ENCODE data around the gene CHRDL1. TPM values are rescaled to one million over a fixed set of nuclear protein-coding genes. Genes with fewer than 3 reads are reported as not detected.

Gene CHRDL1
- polyA plus RNA-seq, 3 donors: not detected

- H3K27me3 Mint-ChIP-seq (ENCODE audit: low read depth in 3 of 3): peaks cover 0 to 2% (median 0%) of the 10 kb centered on the region in 3 donors
- TF ChIP-seq CTCF (IDR thresholded peaks at IDR 0.05): no peak
- WGBS (ENCODE audit: insufficient coverage): no CpG with 5 or more reads among the region's 1 CpG
These were observed 35.8 kb downstream of the CHRDL1 start for GRCh38 chrX:110759785-110760184.

GRCh38 chrX:110758781-110759422, 36.7 kb downstream of the CHRDL1 start:
- H3K9me3 Mint-ChIP-seq: peaks cover 0 to 12% (median 4%) of the 10 kb centered on the region in 7 donors
- intact Hi-C loops (cut with micrococcal nuclease): no loop called here
- no peak for TF ChIP-seq CTCF (IDR thresholded peaks at IDR 0.05)
- no peak overlapping the region for H3K27ac Mint-ChIP-seq
- Histone ChIP-seq H3K4me2 (replicated peaks; ENCODE audit: extremely low read depth, low read length, poor library complexity, severe bottlenecking) (no peak overlapping the region), H4K20me1 (ENCODE audit: insufficient read depth, low read length) (no peaks in the 10 kb centered on the region), H3K4me1 (ENCODE audit: control insufficient read depth in 1 of 2, insufficient read depth in 2 of 2, low read length in 2 of 2) (no peaks in the 10 kb centered on the region), H3K27me3 (ENCODE audit: control insufficient read depth in 2 of 2, insufficient read depth in 2 of 2, low read length in 2 of 2) (no peaks in the 10 kb centered on the region), H3K9me3 (replicated peaks in 1 of 2; ENCODE audit: control insufficient read depth in 1 of 2, insufficient read depth in 1 of 2, low read length in 2 of 2) (no peaks in the 10 kb centered on the region), H3K9ac (ENCODE audit: insufficient read depth, low read length, poor library complexity, severe bottlenecking) (no peak overlapping the region), H2AFZ (ENCODE audit: insufficient read depth, low read depth, low read length, poor library complexity, severe bottlenecking) (no peak overlapping the region), H3K79me2 (ENCODE audit: insufficient read depth, low read length) (no peaks in the 10 kb centered on the region), H3K4me3 (replicated peaks in 1 of 3; ENCODE audit: low read depth in 2 of 3, low read length in 3 of 3) (no peak overlapping the region), H3K27ac (ENCODE audit: low read depth in 1 of 2, low read length in 2 of 2) (no peak overlapping the region), H3K36me3 (replicated peaks in 1 of 2; ENCODE audit: control insufficient read depth in 1 of 2, insufficient read depth in 2 of 2, low read length in 2 of 2) (no peaks in the 10 kb centered on the region)
- H3K4me3 Mint-ChIP-seq: no peak overlapping the region
- H3K27me3 Mint-ChIP-seq (ENCODE audit: low read depth in 3 of 3): peaks cover 0 to 2% (median 0%) of the 10 kb centered on the region in 3 donors
- no peaks in the 10 kb centered on the region for H3K4me1 Mint-ChIP-seq
- DNase-seq: no peak
- WGBS (ENCODE audit: insufficient coverage): no CpG with 5 or more reads among the region's 7 CpGs
- no peaks in the 10 kb centered on the region for H3K36me3 Mint-ChIP-seq

More at GRCh38 chrX:110759785-110760184, 35.8 kb downstream of the CHRDL1 start:
- Mint-ChIP-seq H3K4me1 (no peaks in the 10 kb centered on the region), H3K9me3 (peaks cover 3 to 21% (median 9%) of the 10 kb centered on the region in 7 donors), H3K36me3 (no peaks in the 10 kb centered on the region), H3K27ac (no peak overlapping the region), H3K4me3 (no peak overlapping the region)
- Histone ChIP-seq H3K27me3 (ENCODE audit: control insufficient read depth in 2 of 2, insufficient read depth in 2 of 2, low read length in 2 of 2) (no peaks in the 10 kb centered on the region), H3K4me2 (replicated peaks; ENCODE audit: extremely low read depth, low read length, poor library complexity, severe bottlenecking) (no peak overlapping the region), H3K9ac (ENCODE audit: insufficient read depth, low read length, poor library complexity, severe bottlenecking) (no peak overlapping the region), H2AFZ (ENCODE audit: insufficient read depth, low read depth, low read length, poor library complexity, severe bottlenecking) (no peak overlapping the region), H3K79me2 (ENCODE audit: insufficient read depth, low read length) (no peaks in the 10 kb centered on the region), H3K9me3 (replicated peaks in 1 of 2; ENCODE audit: control insufficient read depth in 1 of 2, insufficient read depth in 1 of 2, low read length in 2 of 2) (no peaks in the 10 kb centered on the region), H4K20me1 (ENCODE audit: insufficient read depth, low read length) (no peaks in the 10 kb centered on the region), H3K4me1 (ENCODE audit: control insufficient read depth in 1 of 2, insufficient read depth in 2 of 2, low read length in 2 of 2) (no peaks in the 10 kb centered on the region), H3K27ac (ENCODE audit: low read depth in 1 of 2, low read length in 2 of 2) (no peak overlapping the region), H3K36me3 (replicated peaks in 1 of 2; ENCODE audit: control insufficient read depth in 1 of 2, insufficient read depth in 2 of 2, low read length in 2 of 2) (no peaks in the 10 kb centered on the region), H3K4me3 (replicated peaks in 1 of 3; ENCODE audit: low read depth in 2 of 3, low read length in 3 of 3) (no peak overlapping the region)
- intact Hi-C loops (cut with micrococcal nuclease): no loop called here
- no peak for DNase-seq
